SK-N-SH (cell line): ENCODE data around the gene TGFB2. TPM values are rescaled to one million over a fixed set of nuclear protein-coding genes. Genes with fewer than 3 reads are reported as not detected.

ENCODE experiments used
- CTCF ChIA-PET: fragments of 300-600, 350-600 bp; formaldehyde crosslinking; extraction: SDS; loops from one replicate; lab custom pipeline; 2021; lab: Yijun Ruan, JAX
- POLR2A ChIA-PET: fragments of 350-600 bp; sonication (Branson Sonifier 250); formaldehyde crosslinking; extraction: SDS; loops from one replicate; lab custom pipeline; 2020; ENCODE audit warnings: antibody characterized with exemption, inconsistent platforms; lab: Yijun Ruan, JAX
- DNase-seq: peaks from one replicate; pipeline ENCODE4 v3.0.0; 2012
- H2AFZ ChIP-seq: fragments of 200-600 bp; sonication (generic); 2 replicates; pipeline ENCODE4 v1.8.1; 2016; ENCODE audit warnings: antibody characterized with exemption, mild to moderate bottlenecking, low read depth
- H3F3A ChIP-seq: fragments of 200-600 bp; sonication (generic); replicated peaks from 2 replicates; pipeline ENCODE3; 2016; ENCODE audit warnings: antibody characterized with exemption, mild to moderate bottlenecking; ENCODE audit not compliant: insufficient read depth
- H3K27ac ChIP-seq, 2 experiments: fragments of 200-500 bp in 1 of 2; fragments of 200-600 bp in 1 of 2; sonication (Bioruptor generic) in 1 of 2; sonication (generic), shearing (Covaris generic) in 1 of 2; 2 replicates each; pipeline versions ENCODE4 v1.5.1 to v1.6.1; 2014 to 2016; ENCODE audit warnings: low read depth in 2 of 2, inconsistent platforms in 1 of 2, low read length in 1 of 2, mild to moderate bottlenecking in 1 of 2, mixed read lengths in 1 of 2
- H3K27me3 ChIP-seq: fragments of 200-600 bp; sonication (generic), shearing (Covaris generic); 2 replicates; pipeline ENCODE4 v1.6.1; 2016; ENCODE audit warnings: mixed run types; ENCODE audit not compliant: insufficient read depth
- H3K36me3 ChIP-seq, 2 experiments: fragments of 200-500 bp in 1 of 2; fragments of 200-600 bp in 1 of 2; sonication (Bioruptor generic) in 1 of 2; sonication (generic) in 1 of 2; replicated peaks in 1 of 2; 2 replicates each; pipeline versions ENCODE3 to v1.5.1; 2014 to 2016; ENCODE audit warnings: low read length in 1 of 2, mild to moderate bottlenecking in 1 of 2; ENCODE audit not compliant: insufficient read depth in 2 of 2, control insufficient read depth in 1 of 2
- H3K4me1 ChIP-seq, 2 experiments: fragments of 200-500 bp in 1 of 2; fragments of 200-600 bp in 1 of 2; sonication (Bioruptor generic) in 1 of 2; sonication (generic), shearing (Covaris generic) in 1 of 2; 2 replicates each; pipeline versions ENCODE4 v1.5.1 to v1.6.1; 2014 to 2016; ENCODE audit warnings: low read depth in 1 of 2, low read length in 1 of 2, mixed run types in 1 of 2; ENCODE audit not compliant: insufficient read depth in 2 of 2, control insufficient read depth in 1 of 2
- H3K4me2 ChIP-seq: fragments of 200-600 bp; sonication (generic), shearing (Covaris generic); 2 replicates; pipeline ENCODE4 v1.6.1; 2017; ENCODE audit warnings: mixed run types
- H3K4me3 ChIP-seq, 2 experiments: fragments of 200-500 bp in 1 of 2; fragments of 200-600 bp in 1 of 2; sonication (Bioruptor generic) in 1 of 2; sonication (generic), shearing (Covaris generic) in 1 of 2; 2 replicates each; pipeline versions ENCODE4 v1.5.1 to v1.8.1; 2014 to 2016; ENCODE audit warnings: low read depth in 2 of 2, inconsistent platforms in 1 of 2, low read length in 1 of 2, mild to moderate bottlenecking in 1 of 2, mixed read lengths in 1 of 2, moderate library complexity in 1 of 2
- H3K79me2 ChIP-seq: fragments of 200-600 bp; sonication (generic); 2 replicates; pipeline ENCODE4 v1.8.1; 2017; ENCODE audit warnings: mild to moderate bottlenecking; ENCODE audit not compliant: insufficient read depth
- H3K9ac ChIP-seq: fragments of 200-600 bp; sonication (generic); 2 replicates; pipeline ENCODE4 v1.6.1; 2017; ENCODE audit warnings: mixed run types
- H3K9me2 ChIP-seq: fragments of 200-600 bp; sonication (generic); 2 replicates; pipeline ENCODE4 v1.6.1; 2017; ENCODE audit warnings: mixed run types
- H3K9me3 ChIP-seq: fragments of 200-600 bp; sonication (generic); 2 replicates; pipeline ENCODE4 v1.6.1; 2017; ENCODE audit warnings: mixed run types, mild to moderate bottlenecking, moderate library complexity
- H4K20me1 ChIP-seq: fragments of 200-600 bp; sonication (generic); 2 replicates; pipeline ENCODE4 v1.6.1; 2017; ENCODE audit warnings: mild to moderate bottlenecking, mixed run types; ENCODE audit not compliant: insufficient read depth
- CHD2 ChIP-seq: fragments of 150-350 bp; IDR thresholded peaks from 2 replicates; pipeline ENCODE4 v1.6.1; 2018; ENCODE audit warnings: low read length; ENCODE audit not compliant: partially characterized antibody
- ELF1 ChIP-seq: IDR thresholded peaks from 2 replicates; pipeline ENCODE4 v1.4.0; 2012
- EP300 ChIP-seq, 2 experiments: IDR thresholded peaks; 2 replicates each; pipeline versions ENCODE4 v1.4.0 to v1.6.1; 2012; ENCODE audit warnings: borderline replicate concordance in 1 of 2, low read depth in 1 of 2, low read length in 1 of 2
- EZH2phosphoT487 ChIP-seq: fragments of 200-600 bp; sonication (generic); IDR thresholded peaks from 2 replicates; pipeline ENCODE4 v1.6.1; 2017; ENCODE audit warnings: low read depth, mixed run types, mild to moderate bottlenecking, antibody characterized with exemption, moderate library complexity, borderline replicate concordance
- FOSL2 ChIP-seq: IDR thresholded peaks from 2 replicates; pipeline ENCODE4 v1.4.0; 2012; ENCODE audit warnings: low read depth, mild to moderate bottlenecking, moderate library complexity, borderline replicate concordance
- FOXJ3 ChIP-seq: sonication (generic); formaldehyde crosslinking; IDR thresholded peaks from 2 replicates; pipeline ENCODE4 v1.5.1; 2020; ENCODE audit warnings: mild to moderate bottlenecking, missing genetic modification reagents
- FOXM1 ChIP-seq: IDR thresholded peaks from 2 replicates; pipeline ENCODE4 v1.4.0; 2012; ENCODE audit warnings: low read depth, mild to moderate bottlenecking
- GATA2 ChIP-seq: sonication (generic); formaldehyde crosslinking; IDR thresholded peaks from 2 replicates; pipeline ENCODE4 v1.5.0; 2020; ENCODE audit warnings: mild to moderate bottlenecking, missing genetic modification reagents
- NRF1 ChIP-seq: IDR thresholded peaks from 2 replicates; pipeline ENCODE4 v1.6.1; 2012; ENCODE audit warnings: low read depth, mild to moderate bottlenecking, low read length
- POLR2AphosphoS5 ChIP-seq: IDR thresholded peaks from 2 replicates; pipeline ENCODE4 v1.6.1; 2012; ENCODE audit warnings: low read depth, low read length
- RAD21 ChIP-seq: IDR thresholded peaks from 2 replicates; pipeline ENCODE4 v1.6.1; 2012; ENCODE audit warnings: mild to moderate bottlenecking, low read length
- RXRA ChIP-seq: IDR thresholded peaks from 2 replicates; pipeline ENCODE4 v1.4.0; 2012; ENCODE audit warnings: low read depth, mild to moderate bottlenecking, borderline replicate concordance
- TAF1 ChIP-seq: IDR thresholded peaks from 2 replicates; pipeline ENCODE4 v1.6.1; 2012; ENCODE audit warnings: low read depth, mild to moderate bottlenecking, low read length, moderate library complexity, borderline replicate concordance
- WGBS: methylation state at CpG from one replicate; pipeline ENCODE4 v1.1.6; 2017; ENCODE audit warnings: low lambda C conversion rate; 5-methylcytosine and 5-hydroxymethylcytosine counted together
- polyA plus RNA-seq, 3 experiments: library from polyadenylated mRNA; depleted of rRNA; stranded (reverse); fragments of >200 nt; gene quantifications; 2 replicates each; pipeline ENCODE4 v1.2.3, GENCODE V29; 2012
- TF ChIP-seq, protein P1 (sequence below): IDR thresholded peaks from 2 replicates; pipeline ENCODE4; 2012
- TF ChIP-seq, protein P2 (sequence below): IDR thresholded peaks from 2 replicates; pipeline ENCODE4 v1.4.0; 2012; ENCODE audit warnings: low read depth, borderline replicate concordance
- TF ChIP-seq, protein P3 (sequence below): fragments of 150-350 bp; IDR thresholded peaks from 2 replicates; pipeline ENCODE4 v1.6.1; 2017; ENCODE audit warnings: antibody characterized with exemption, low read length, low read depth, borderline replicate concordance
- TF ChIP-seq, protein P4 (sequence below): fragments of 150-350 bp; IDR thresholded peaks from 2 replicates; pipeline ENCODE4 v1.6.1; 2016; ENCODE audit warnings: mild to moderate bottlenecking, low read depth, low read length

The TGFB2 gene
- polyA plus RNA-seq, 1 of the 3 experiments (the other 2 are of a cell fraction): 2.4 TPM

DNA sequence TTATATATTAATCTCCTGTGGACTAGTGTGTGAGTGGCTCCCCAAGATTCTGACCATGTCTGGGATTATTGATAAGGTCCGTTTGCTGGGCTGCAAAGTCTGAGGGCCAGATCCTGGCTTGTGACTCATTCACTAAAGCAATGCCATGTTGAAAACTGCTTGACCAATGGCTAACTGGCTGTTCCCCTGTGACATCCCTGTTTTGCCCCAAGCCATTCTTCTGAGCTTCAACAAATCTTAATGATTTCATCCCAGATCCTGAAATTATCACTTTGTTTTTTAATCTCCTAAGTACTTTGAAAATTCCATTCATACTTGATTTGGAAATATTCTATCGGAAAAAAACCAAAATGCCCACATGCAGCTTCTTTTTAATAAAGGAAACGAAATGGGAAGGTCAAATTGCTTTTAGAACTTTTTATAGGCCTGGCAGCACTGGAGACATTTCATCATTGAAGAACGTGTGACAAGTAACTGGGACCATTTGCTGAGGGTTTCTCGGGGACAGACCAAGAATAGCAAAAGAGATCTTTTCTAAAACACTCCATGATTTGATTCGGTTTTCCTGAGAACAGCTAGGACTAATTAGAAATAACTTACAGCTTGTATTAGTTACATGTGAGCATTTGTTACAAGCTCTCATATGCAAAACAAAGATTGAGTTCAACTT, 121.3 kb downstream of the TGFB2 start:
- DNase-seq: no peak
- no peak overlapping the region for H3K27ac ChIP-seq
- WGBS: 85% methylated on average over 6 of the region's 6 CpGs
- no peak overlapping the region for H3K9ac ChIP-seq
- ChIA-PET POLR2A (no interaction called here), CTCF (no interaction called here)
- no peak overlapping the region for H2AFZ ChIP-seq
- no peaks in the 10 kb centered on the region for H4K20me1 ChIP-seq
- H3K4me2 ChIP-seq: no peak overlapping the region
- H3K36me3 ChIP-seq: no peaks in the 10 kb centered on the region
- no peaks in the 10 kb centered on the region for H3K9me3 ChIP-seq
- H3F3A ChIP-seq: peaks cover 13% of the 10 kb centered on the region
- no peak overlapping the region for H3K4me3 ChIP-seq
- no peaks in the 10 kb centered on the region for H3K27me3 ChIP-seq
- no peaks in the 10 kb centered on the region for H3K9me2 ChIP-seq
- peaks cover 10 to 19% of the 10 kb centered on the region in 2 experiments for H3K4me1 ChIP-seq
- H3K79me2 ChIP-seq: no peaks in the 10 kb centered on the region
- TF ChIP-seq RXRA: no peak
- no peak for TF ChIP-seq RAD21
- TF ChIP-seq, protein P1, sequence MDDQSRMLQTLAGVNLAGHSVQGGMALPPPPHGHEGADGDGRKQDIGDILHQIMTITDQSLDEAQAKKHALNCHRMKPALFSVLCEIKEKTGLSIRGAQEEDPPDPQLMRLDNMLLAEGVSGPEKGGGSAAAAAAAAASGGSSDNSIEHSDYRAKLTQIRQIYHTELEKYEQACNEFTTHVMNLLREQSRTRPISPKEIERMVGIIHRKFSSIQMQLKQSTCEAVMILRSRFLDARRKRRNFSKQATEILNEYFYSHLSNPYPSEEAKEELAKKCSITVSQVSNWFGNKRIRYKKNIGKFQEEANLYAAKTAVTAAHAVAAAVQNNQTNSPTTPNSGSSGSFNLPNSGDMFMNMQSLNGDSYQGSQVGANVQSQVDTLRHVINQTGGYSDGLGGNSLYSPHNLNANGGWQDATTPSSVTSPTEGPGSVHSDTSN: no peak
- no peak for TF ChIP-seq NRF1
- no peak for TF ChIP-seq FOXJ3
- TF ChIP-seq FOXM1: no peak
- TF ChIP-seq, protein P2, sequence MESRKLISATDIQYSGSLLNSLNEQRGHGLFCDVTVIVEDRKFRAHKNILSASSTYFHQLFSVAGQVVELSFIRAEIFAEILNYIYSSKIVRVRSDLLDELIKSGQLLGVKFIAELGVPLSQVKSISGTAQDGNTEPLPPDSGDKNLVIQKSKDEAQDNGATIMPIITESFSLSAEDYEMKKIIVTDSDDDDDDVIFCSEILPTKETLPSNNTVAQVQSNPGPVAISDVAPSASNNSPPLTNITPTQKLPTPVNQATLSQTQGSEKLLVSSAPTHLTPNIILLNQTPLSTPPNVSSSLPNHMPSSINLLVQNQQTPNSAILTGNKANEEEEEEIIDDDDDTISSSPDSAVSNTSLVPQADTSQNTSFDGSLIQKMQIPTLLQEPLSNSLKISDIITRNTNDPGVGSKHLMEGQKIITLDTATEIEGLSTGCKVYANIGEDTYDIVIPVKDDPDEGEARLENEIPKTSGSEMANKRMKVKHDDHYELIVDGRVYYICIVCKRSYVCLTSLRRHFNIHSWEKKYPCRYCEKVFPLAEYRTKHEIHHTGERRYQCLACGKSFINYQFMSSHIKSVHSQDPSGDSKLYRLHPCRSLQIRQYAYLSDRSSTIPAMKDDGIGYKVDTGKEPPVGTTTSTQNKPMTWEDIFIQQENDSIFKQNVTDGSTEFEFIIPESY: no peak
- TF ChIP-seq GATA2 (CRISPR knock-in tag): no peak
- no peak for TF ChIP-seq EZH2phosphoT487
- TF ChIP-seq ELF1: no peak

DNA sequence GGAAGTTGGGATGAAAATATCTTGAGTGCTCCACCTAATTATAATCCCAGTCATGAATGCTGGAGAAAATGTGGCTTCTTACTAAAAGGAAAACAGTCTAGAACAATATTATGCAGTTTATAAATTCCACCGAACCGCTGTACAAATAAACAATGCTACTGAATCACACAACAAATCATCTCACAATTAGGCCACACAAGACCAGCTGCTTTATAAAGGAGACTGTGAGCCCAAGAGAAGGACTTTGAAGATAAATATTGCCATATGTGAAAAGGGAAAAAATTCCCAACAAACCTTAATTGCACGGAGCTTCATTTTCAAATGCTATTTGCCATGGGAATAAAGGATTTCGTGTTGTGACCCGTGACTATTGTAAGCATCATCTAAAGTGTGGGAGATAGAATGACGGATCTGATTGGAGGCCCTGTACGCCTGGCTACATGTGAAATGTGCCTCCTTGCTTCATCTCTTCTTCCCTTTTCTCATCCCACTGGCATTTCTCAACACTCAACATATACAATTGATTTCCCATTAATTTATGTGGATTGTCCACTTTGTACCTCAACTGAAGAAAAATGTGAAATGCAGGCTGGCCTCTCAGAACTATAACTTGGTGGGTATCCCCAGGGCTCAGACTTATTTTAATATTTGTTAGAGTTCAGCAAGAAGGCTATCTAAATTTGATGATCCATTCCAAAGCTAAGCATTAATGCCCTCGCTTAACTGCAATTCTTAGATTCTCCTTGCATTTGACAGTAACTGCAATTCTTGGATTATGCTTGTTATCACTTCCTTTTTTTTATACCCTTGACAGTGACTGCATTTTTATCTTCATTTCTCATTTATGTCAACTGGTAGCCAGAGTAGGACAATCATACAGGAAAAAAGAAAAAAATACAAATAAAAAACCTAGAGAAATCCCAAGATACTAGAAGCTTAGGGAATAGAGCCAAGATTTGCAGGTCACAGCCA, 122.3 kb downstream of the TGFB2 start:
- ChIA-PET POLR2A (no interaction called here), CTCF (no interaction called here)
- Histone ChIP-seq H3K9ac (no peak overlapping the region), H3K27me3 (no peaks in the 10 kb centered on the region), H3K9me3 (no peaks in the 10 kb centered on the region), H3K4me2 (no peak overlapping the region), H3K79me2 (no peaks in the 10 kb centered on the region), H3K36me3 (no peaks in the 10 kb centered on the region), H3K4me3 (no peak overlapping the region), H3F3A (peaks cover 10% of the 10 kb centered on the region), H3K9me2 (no peaks in the 10 kb centered on the region), H3K4me1 (peaks cover 10 to 15% of the 10 kb centered on the region in 2 experiments), H2AFZ (no peak overlapping the region), H4K20me1 (no peaks in the 10 kb centered on the region), H3K27ac (no peak overlapping the region)
- DNase-seq: no peak
- WGBS: 96% methylated on average over 8 of the region's 8 CpGs
- TF ChIP-seq CHD2: no peak
- TF ChIP-seq FOXJ3: no peak
- TF ChIP-seq, protein P3, sequence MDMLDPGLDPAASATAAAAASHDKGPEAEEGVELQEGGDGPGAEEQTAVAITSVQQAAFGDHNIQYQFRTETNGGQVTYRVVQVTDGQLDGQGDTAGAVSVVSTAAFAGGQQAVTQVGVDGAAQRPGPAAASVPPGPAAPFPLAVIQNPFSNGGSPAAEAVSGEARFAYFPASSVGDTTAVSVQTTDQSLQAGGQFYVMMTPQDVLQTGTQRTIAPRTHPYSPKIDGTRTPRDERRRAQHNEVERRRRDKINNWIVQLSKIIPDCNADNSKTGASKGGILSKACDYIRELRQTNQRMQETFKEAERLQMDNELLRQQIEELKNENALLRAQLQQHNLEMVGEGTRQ: no peak
- no peak for TF ChIP-seq FOSL2
- TF ChIP-seq, protein P4, sequence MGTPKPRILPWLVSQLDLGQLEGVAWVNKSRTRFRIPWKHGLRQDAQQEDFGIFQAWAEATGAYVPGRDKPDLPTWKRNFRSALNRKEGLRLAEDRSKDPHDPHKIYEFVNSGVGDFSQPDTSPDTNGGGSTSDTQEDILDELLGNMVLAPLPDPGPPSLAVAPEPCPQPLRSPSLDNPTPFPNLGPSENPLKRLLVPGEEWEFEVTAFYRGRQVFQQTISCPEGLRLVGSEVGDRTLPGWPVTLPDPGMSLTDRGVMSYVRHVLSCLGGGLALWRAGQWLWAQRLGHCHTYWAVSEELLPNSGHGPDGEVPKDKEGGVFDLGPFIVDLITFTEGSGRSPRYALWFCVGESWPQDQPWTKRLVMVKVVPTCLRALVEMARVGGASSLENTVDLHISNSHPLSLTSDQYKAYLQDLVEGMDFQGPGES: no peak
- no peak for TF ChIP-seq POLR2AphosphoS5
- TF ChIP-seq, protein P2: no peak
- no peak for TF ChIP-seq TAF1
- no peak for TF ChIP-seq EP300 (IDR thresholded peaks at IDR 0.05; ENCODE audit: borderline replicate concordance in 1 of 2, low read depth in 1 of 2, low read length in 1 of 2)
- no peak for TF ChIP-seq ELF1
